Heart right ventricle (tissue), 16 donors: ENCODE measurements around the gene NOX3. TPM values are rescaled to one million over a fixed set of nuclear protein-coding genes. Genes with fewer than 3 reads are reported as not detected.

Experiments used
- ATAC-seq, 8 donors: fragments of 200-7000 bp; cut with Tn5 transposase; one replicate each; pipeline ENCODE4 v1.9.1; 2020; ENCODE audit warnings: mild to moderate bottlenecking in 8 of 8, moderate library complexity in 8 of 8, moderate number of reproducible peaks in 1 of 8
- DNase-seq, 2 donors: peaks; one replicate each; pipeline ENCODE4 v3.0.0-alpha.2; 2020
- H3K27ac ChIP-seq, 10 donors: fragments of 200-600 bp; sonication (generic) in 2 of 10; one replicate each; pipeline versions ENCODE4 v1.5.0 to v1.8.0; 2020 to 2022; ENCODE audit warnings: mild to moderate bottlenecking in 3 of 10
- H3K27me3 ChIP-seq, 7 donors: fragments of 200-600 bp; one replicate each; pipeline ENCODE4 v1.8.0; 2021 to 2022; ENCODE audit warnings: mild to moderate bottlenecking in 2 of 7
- H3K36me3 ChIP-seq, 9 donors: fragments of 200-600 bp; sonication (generic) in 1 of 9; one replicate each; pipeline versions ENCODE4 v1.5.0 to v1.8.0; 2020 to 2022; ENCODE audit warnings: mild to moderate bottlenecking in 2 of 9
- H3K4me1 ChIP-seq, 9 donors: fragments of 200-600 bp; sonication (generic) in 1 of 9; one replicate each; pipeline versions ENCODE4 v1.5.0 to v1.8.0; 2020 to 2022; ENCODE audit warnings: mild to moderate bottlenecking in 4 of 9
- H3K4me3 ChIP-seq, 10 donors: fragments of 200-600 bp; sonication (generic) in 2 of 10; one replicate each; pipeline versions ENCODE4 v1.5.0 to v1.8.0; 2020 to 2022; ENCODE audit warnings: mild to moderate bottlenecking in 7 of 10, moderate library complexity in 2 of 10
- H3K9me3 ChIP-seq, 11 donors: fragments of 200-600 bp in 10 of 11; sonication (generic) in 2 of 11; one replicate each; pipeline versions ENCODE4 v1.5.0 to v1.8.0; 2013 to 2022; ENCODE audit warnings: mild to moderate bottlenecking in 2 of 11, control low read depth in 1 of 11, moderate library complexity in 1 of 11
- CTCF ChIP-seq, 9 donors: fragments of 200-600 bp; sonication (generic) in 2 of 9; IDR thresholded peaks; one replicate each; pipeline versions ENCODE4 v1.5.0 to v1.8.0; 2021 to 2022; ENCODE audit warnings: antibody characterized with exemption in 9 of 9, mild to moderate bottlenecking in 5 of 9, moderate library complexity in 1 of 9
- WGBS, 2 donors: extraction: QIAGEN DNeasy Blood & Tissue Kit; methylation state at CpG; one replicate each; pipeline ENCODE4 v1.1.7; 2013; ENCODE audit warnings: inconsistent platforms in 1 of 2; 5-methylcytosine and 5-hydroxymethylcytosine counted together
- intact Hi-C, 10 donors: fragments of 100-400 bp; cut with DNase I; formaldehyde crosslinking; loops; one replicate each; pipeline versions ENCODE4 v1.11.1 to v1.14.2; 2022
- polyA plus RNA-seq, 2 donors: library from polyadenylated mRNA; stranded (reverse); fragments of 200-250 nt; gene quantifications; one replicate each; pipeline ENCODE4 v1.2.3, GENCODE V29; 2013
- total RNA-seq, 10 donors: library from RNA; stranded (reverse); fragmentation: NEBNext Ultra II Directional in 3 of 10; extraction: Animal tissue kit (Norgen Biotek cat#: 25700) in 3 of 10; gene quantifications; one replicate each; pipeline versions ENCODE4 v1.2.1 to v1.2.4, GENCODE V29; 2021 to 2023
- donor health status: Arrhythmogenic right ventricular cardiomyopathy.
- donor health status: ischemic (EF 13 %, LVEDD 7.1; RV severe dilation, severe dysfunction).
- donor health status: healthy with polysubstance abuse.
- donor health status: DM: no; HTN: yes; CAD: no.
- donor health status: DM: no; HTN: no; CAD: no.
- donor health status: ischemic (EF 25% LVEDD 6.9; RV normal size, moderate dysfunction).
- donor health status: ischemic (EF 25% LVEDD 5.7; RV mildly dilated, moderate dysfunction).
- donor health status: healthy.
- donor health status: DM: yes; HTN: yes; CAD: no.
- donor health status: Ischemic cardiomyopathy.
- donor health status: ischemic (EF 35%, LVEDD 5.7; RV mildly dilated, moderate dysfunction).
- donor health status: nonischemic (EF 11% LVEDD 7.7; RV severe dilation, severe dysfunction).
- donor health status: DM: yes; HTN: yes; CAD: no.
- donor health status: PGD.
- donor health status: ischemic (EF 29% LVEDD 5.4; RV normal size, mild dysfunction).
- donor health status: nonischemic (EF 23%, LVEDD 6.1; RV moderate dilation, normal function).

NOX3 gene
- total and polyA plus RNA-seq, 12 donors, result not detected

- no peak for TF ChIP-seq CTCF (IDR thresholded peaks at IDR 0.05)
- Histone ChIP-seq H3K27me3 (no peaks in the 10 kb centered on the region), H3K9me3 (no peaks in the 10 kb centered on the region), H3K4me3 (no peak overlapping the region), H3K4me1 (no peaks in the 10 kb centered on the region), H3K27ac (no peak overlapping the region), H3K36me3 (no peaks in the 10 kb centered on the region)
- intact Hi-C loops, result no loop called here
- ATAC-seq (no peak), DNase-seq (no peak)
These were observed 77.4 kb downstream of the NOX3 start for GRCh38 chr6:155378276-155378675.

GRCh38 chr6:155377061-155377460 lies 78.6 kb downstream of the NOX3 start:
- no peak overlapping the region for H3K4me3 ChIP-seq
- H3K4me1 ChIP-seq, result no peaks in the 10 kb centered on the region
- no peak for DNase-seq
- peaks cover 0 to under 1% (median 0%) of the 10 kb centered on the region in 7 donors for H3K27me3 ChIP-seq
- TF ChIP-seq CTCF (IDR thresholded peaks at IDR 0.05), result no peak
- no peak overlapping the region for H3K27ac ChIP-seq
- H3K9me3 ChIP-seq, result no peaks in the 10 kb centered on the region
- 97 to 98% methylated on average over 1 of the region's 1 CpG for WGBS, 2 donors
- no peaks in the 10 kb centered on the region for H3K36me3 ChIP-seq
- intact Hi-C loops, result no loop called here
- no peak for ATAC-seq

GRCh38 chr6:155375801-155376200 lies 79.8 kb downstream of the NOX3 start:
- no peak overlapping the region for H3K4me3 ChIP-seq
- H3K27ac ChIP-seq, result no peak overlapping the region
- ATAC-seq (no peak), DNase-seq (no peak)
- TF ChIP-seq CTCF (IDR thresholded peaks at IDR 0.05), result no peak
- no peaks in the 10 kb centered on the region for H3K36me3 ChIP-seq
- H3K27me3 ChIP-seq, result peaks cover 0 to 7% (median 0%) of the 10 kb centered on the region in 7 donors
- no peaks in the 10 kb centered on the region for H3K9me3 ChIP-seq
- 74 to 84% methylated on average over 2 of the region's 2 CpGs for WGBS, 2 donors
- H3K4me1 ChIP-seq, result no peaks in the 10 kb centered on the region
- intact Hi-C loops, result no loop called here

- 84 to 86% methylated on average over 2 of the region's 2 CpGs for WGBS, 2 donors
- no peak for ATAC-seq
These were observed 81.0 kb downstream of the NOX3 start for GRCh38 chr6:155374681-155375080.

More at GRCh38 chr6:155374681-155375080, 81.0 kb downstream of the NOX3 start:
- intact Hi-C loops, result no loop called here
- DNase-seq, result no peak
- no peak for TF ChIP-seq CTCF (IDR thresholded peaks at IDR 0.05)
- Histone ChIP-seq H3K27ac (no peak overlapping the region), H3K36me3 (no peaks in the 10 kb centered on the region), H3K4me3 (no peak overlapping the region), H3K27me3 (peaks cover 0 to 9% (median 0%) of the 10 kb centered on the region in 7 donors), H3K4me1 (no peaks in the 10 kb centered on the region), H3K9me3 (no peaks in the 10 kb centered on the region)
